22Rv1 (cell line): ENCODE data around the gene AGTPBP1.

ENCODE experiments used
- CTCF ChIP-seq: fragments of 450-650 bp; IDR thresholded peaks from 2 replicates; pipeline ENCODE4 v1.5.1; 2017; ENCODE audit warnings: mild to moderate bottlenecking
- ZFX ChIP-seq: fragments of 450-650 bp; IDR thresholded peaks from 2 replicates; pipeline ENCODE4 v1.6.1; 2017; ENCODE audit warnings: antibody characterized with exemption, borderline replicate concordance

DNA sequence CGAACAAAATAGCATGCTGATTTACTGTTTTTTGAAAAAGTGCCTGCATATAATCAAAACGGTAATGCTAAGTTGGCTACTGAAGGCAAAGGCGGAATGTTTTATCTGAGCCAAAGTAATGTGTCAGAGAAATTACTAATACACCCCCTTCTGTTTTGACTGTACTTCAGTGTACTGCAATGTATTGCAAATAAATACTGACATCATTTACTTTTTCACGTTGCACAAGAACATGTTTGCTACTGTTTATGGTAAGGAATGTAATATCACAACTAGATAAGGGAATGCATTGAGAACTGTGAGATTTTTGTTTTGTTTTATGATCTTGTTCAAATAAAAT, 813 bp upstream of the AGTPBP1 start:
- no peak for TF ChIP-seq CTCF
- TF ChIP-seq ZFX, result no peak
